GF-D8 (cell line): ENCODE data around the gene VEPH1.

Source experiments
- DNase-seq: peaks from one replicate; lab custom pipeline; 2025; lab: John Stamatoyannopoulos, UW

The VEPH1 gene

DNA sequence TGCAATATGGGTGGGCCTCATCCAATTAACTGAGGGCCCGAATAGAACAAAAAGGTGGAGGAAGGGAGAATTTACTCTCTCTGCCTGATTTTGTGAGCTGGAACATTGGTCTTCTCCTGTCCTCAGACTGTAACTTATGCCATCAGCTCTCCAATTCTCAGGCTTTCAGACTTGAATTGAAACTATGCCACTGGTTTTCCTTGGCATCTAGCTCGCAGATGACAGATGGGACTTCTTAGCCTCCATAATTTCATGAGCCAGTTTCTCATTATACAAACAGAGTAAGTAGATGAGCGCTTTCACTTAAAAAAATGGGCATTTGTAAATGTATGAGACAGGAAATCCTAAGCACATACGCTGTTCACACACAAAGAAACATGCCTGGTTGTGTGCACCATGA lies 75.3 kb downstream of the VEPH1 start:
- DNase-seq: no peak

DNA sequence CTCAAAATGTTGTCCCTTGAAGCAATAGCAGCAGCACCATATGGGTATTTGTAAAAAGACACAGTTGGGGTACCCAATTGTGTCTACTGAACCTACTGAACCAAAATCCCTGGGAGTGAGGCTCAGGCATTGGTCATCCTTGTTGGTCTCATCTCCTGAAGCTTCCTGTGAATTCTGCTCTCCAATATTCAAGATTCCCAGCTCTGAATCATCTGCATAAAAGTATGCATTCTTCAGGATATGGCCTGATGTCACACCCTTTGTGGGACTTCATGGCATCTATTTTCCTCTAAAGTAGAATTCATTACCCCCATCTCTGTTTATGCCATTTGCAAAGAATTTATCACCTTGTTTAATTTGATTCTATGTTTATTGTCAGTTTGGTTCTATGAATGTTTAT lies 79.9 kb downstream of the VEPH1 start:
- no peak for DNase-seq

DNA sequence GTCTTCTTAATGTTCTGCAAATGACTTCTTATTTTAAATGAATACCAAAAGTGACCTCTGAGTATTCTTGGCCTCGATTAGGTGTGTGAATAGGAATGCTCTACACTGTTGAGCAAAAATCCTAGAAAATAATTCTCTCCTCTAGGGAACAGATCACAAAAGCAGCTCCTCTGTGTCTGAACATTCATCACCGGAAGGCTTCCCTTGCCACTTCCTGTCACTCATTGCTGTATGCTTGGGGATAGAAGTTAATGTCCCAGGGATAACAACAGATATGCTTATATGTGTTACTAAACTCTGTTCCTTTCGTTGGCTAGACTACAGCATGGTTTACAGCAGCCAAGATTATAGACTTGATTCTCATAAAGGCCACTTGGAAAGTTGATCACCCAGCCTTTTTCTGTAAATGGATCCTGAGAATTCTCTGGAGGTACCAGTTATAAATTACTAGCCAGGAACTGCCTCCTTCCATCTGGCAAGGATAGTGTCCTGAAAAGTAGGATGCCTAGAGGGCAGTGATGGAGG lies 82.5 kb downstream of the VEPH1 start:
- no peak for DNase-seq

DNA sequence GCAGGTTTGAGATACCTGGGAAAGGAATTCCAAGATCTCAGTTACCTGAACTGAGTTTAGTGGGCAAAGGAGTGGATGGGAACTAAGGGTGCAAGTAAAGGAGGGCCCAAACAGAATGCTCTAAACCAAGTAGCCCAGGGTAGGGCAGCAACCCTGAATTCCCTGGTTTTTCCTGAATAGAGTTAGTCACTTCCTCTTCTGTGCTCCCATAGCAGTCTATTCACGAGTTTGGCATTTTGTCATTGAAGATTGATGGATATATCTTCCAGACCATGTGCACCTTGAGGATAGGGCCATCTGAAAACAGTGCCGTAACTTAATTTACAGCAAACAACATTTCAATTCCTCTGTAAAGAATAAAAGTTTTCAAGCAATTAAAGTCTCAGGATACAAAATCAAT lies 85.1 kb downstream of the VEPH1 start:
- DNase-seq: no peak

DNA sequence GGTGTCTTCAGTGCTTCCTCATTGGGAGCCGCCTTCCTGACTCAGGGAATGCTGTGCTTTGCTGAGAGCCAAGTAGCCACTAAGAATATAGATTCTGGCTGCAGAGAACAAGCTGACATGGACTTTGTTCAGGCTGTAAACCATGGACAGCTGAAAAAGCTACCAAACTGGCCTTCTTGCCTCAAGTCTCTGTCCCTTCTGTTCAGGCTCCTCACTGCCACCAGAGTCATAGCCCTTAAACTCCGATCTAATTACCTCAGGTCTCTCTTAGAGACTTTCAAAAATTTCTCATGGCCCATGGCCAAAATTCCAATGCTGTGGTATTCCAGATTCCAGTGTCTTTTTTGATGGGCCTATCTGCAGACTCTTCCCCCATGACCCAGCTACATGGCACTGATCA lies 86.0 kb downstream of the VEPH1 start:
- DNase-seq: no peak

DNA sequence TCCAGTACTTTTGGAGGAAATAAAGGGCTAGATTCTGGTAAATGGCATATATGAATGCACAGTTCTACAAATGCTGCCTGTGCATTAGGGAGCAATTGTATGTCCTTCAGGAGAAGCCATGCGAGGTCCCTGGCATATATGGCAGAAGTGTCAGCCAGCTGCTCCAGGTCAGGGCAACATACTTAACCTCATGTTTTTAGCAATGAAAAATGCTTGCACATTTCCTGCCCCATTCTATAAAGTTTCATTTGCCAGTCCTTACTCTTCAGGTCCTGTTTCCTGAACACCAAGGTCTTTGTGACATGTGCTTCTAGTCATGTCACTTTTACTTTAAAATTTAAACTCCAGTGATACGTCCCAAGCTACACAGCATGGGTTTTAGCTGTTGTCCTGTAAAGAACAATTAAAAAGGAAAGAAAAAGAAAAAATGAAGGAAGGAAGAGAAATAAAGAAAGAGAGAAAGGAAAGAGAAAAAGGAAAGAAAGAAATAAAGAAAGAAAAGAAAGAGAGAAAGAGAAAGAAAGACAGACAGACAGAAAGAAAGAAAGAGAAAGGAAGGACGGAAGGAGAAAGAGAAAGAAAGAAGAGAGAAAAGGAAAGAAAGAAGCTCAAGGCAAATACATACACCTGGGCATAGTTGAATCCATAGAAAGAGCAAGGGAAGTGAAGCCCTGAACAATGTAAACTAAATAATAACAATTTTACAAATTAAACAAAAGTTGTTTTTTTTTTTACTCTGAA lies 86.7 kb downstream of the VEPH1 start:
- no peak for DNase-seq

DNA sequence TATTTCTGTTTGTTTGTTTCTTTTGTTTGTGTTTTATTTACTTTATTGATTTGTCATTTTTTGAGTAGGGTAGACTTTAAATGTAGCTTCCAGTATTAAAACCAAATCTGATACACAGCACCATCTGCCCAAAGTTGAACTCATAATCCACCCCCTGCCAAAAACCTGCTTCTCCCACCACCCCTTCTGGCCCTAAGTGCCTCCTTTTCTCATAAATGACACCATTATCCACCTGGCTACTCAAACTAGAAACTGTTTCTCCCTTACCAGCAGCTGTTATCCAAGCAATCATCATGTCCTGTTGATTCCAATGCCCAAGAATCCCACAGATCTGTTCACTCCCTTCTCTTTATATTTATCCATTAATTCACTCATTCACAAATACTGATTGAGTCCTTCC lies 88.4 kb downstream of the VEPH1 start:
- DNase-seq: no peak

DNA sequence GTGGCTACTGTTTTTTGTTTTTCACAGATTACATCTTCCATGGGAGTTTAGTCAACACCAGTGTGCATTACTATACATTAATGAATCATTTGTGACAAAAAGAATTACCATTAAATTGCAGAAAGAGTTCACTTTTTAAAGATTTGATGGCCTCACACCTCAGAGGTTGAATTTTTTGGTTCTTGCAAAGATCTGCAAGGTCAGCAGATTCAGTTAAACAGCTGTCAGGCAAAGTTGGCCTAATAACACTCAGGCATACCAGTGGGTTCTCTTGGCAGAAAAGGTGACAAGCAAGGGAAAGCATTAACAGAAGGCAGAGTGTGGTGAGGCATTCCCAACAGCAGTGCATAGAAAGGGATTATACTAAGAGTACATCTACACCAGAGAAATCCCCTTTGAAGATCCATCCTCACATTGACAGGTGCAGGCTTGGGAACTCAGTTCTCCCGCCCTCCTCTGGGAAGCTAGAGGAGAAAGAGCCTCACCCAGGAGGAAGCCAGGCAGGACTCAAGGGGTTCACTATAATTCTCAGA lies 90.8 kb downstream of the VEPH1 start:
- no peak for DNase-seq

DNA sequence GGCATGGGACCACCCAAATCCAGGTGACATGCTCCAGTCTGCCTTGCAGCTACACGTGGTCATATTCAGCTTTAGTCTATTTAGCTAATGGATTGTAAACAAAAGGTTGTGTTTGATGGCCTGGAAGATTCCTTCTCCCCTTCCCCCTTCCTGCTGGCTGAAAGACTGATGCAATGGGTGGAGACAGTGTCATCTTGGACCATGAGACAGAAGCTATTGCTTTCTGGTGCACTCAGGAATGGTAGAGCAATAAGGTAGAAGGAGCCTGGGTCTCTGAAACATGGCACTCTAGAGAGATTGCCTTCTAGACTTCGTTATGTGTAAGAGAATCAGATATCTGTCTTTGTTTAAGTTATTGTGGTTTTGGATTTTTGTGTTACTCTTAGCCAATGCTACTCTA lies 92.3 kb downstream of the VEPH1 start:
- DNase-seq: no peak

DNA sequence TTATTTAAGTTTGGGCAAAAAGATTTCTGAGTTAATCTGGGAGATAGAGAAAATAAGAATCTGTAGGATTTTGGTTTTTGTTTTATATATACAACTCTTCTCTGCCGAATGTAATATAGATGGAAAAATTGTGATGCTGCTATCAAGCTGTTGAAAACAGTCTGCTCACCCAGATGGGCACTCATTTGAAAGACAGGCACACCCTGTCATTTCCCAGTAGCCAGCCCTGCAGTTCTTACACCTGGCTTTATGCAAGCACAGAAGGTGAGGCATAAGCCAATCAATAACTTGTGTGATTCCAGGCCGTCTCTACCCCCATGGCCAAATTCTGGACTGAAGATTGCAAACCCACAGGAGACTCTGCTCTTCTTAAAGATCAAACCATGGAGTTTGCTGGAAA lies 93.7 kb downstream of the VEPH1 start:
- DNase-seq: no peak

DNA sequence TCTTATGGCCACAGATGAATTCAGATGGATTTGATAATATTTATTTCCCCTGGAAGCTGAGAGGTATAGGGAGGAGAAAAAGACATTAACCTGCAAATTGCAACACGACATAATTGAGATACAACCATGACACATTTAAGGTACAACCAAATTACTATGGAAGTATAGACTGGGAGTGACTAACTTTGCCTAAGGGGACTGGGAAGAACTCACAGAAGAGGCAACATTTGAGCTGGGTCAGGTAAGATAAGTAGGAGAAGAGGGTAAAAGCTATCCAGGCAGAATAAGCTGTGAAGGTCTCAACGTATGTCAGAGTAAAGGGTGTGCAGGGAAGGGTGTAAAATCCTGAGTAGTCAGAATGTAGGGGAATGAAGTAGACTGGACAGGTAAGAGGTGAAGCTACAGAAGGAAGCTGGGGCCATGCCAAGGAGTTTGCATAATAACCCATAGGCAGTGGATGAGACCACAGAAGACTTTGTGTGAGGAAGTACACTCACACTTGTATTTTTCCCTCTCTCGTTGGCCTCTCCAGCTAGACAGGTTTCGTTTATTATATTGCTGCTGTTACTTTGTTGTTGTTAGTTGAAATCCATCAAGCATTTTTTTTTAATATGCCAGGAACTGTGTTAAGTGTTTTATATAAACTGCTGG lies 94.6 kb downstream of the VEPH1 start:
- DNase-seq: no peak

DNA sequence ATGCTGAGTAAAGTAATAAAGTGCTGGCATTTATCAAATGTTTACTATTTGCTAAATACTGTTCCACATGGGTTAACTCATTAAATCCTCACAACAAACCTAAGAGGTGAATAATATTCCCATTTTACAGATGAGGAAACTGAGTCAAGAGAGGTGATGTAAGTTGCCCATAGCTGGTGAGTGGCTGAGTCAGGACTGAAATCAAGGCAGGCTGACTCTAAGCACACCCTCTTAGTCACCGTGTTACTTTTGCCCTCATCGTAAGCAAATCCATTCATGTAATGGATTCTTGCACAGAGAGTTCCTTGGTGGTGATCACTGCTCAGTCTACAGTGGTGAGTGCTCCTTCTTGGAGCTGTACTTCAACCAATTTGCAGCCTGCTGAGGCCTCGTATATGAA lies 95.4 kb downstream of the VEPH1 start:
- no peak for DNase-seq

DNA sequence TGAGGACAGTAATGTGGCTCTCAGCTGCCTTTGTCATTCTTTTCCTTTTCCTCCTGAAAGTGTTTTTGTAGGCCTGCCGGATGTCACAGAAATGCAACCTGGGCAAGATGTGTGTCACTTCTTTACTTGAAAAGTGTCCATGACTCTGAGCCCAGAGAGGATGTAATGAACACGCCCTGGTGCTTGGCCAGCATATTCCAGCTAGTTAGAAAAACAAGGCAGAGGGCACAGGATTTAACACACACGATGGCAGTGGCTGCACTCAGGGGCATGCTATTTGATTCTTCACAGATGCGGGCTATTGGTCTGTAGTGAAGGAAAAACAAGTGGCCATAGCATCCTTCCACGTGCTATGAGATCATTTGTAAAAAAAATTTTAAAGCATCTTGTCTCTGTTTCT lies 96.8 kb downstream of the VEPH1 start:
- no peak for DNase-seq

DNA sequence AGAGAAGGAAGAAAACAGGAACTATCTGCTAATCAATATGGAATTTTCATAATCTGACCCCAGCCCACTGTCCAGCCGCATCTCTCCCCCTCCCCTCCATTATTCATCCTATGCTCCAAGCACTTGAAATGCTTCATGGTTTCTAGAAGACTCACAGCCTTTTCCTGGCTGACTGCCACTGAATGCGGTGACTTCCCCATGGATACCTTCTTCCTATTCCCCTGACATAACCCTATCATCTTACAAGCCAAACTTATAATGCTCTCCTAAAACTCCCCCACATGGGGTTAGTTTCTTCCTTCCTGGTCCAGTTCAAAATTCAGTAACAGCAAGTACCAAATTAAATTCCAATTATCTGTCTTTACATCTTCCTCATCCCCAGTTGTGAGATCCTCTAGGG lies 97.8 kb downstream of the VEPH1 start:
- no peak for DNase-seq

DNA sequence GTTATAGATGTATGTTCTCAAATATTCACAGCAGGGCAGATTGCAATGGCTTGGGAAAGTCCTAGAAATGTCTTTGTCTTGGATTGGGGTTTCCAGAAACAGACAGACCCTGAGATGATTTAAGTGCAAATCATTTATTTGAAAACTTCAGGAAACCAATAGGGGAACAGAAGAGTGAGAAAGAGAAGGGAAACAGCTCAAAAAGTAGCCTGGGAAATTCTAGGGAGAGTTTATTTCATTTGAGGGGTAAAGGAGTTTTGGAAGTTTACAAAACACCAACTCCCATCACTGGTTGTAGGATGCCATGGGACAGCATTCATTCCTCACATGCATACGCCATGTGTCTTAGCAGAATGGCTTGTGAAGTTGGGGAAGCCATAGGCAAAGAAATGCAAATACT lies 98.8 kb downstream of the VEPH1 start:
- no peak for DNase-seq

DNA sequence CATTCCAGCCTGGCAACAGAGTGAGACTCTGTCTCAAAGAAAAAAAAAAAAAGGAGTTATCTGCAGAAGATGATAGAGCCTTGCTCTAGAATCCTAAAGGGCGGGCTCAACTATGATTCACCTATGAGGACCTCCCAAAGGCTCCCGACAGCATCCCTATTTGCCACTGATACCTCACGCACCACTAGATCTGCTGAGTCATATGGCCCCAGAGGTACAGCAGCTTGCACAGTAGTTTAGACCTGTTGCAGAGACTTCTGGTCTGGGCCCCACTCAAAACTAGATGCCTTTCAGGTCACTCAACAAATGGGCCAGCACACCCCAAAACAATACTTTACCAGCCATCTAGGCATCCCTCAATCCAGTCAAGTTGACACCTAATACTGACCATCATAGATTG lies 104.6 kb downstream of the VEPH1 start:
- no peak for DNase-seq

DNA sequence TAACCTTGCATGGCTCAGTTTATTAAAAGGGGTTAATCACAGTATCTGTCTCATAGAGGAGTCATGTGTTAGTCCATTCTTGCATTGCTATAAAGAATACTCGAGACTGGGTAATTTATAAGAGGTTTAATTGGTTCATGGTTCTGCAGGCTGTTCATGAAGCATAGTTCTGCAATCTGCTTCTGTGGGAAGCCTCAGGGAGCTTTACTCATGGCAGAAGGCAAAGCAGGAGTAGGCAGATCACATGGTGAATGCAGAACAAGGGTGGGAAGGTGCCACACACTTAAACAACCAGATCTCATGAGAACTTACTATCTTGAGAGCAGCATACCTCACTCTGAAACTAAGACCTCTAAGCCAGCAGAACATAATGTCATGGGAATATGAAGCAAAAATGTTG lies 108.8 kb downstream of the VEPH1 start:
- no peak for DNase-seq

DNA sequence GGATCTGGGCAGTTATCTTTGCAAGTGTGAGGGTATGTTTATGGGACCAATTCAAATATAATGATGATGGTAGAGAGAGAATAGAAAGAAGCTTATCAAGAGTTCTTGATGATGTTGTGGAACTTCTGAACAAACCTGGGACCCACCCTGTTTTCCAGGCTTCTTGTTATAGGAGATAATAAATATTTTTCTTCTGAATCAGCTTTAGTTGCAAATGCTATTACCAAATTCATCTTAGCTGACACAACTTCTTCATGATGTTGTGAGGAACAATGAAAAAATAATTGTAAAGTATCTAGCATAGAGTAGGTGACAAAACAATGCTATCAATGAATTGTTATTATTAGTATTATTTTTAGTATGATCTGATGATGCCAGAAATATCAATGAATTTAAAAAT lies 110.1 kb downstream of the VEPH1 start:
- no peak for DNase-seq

DNA sequence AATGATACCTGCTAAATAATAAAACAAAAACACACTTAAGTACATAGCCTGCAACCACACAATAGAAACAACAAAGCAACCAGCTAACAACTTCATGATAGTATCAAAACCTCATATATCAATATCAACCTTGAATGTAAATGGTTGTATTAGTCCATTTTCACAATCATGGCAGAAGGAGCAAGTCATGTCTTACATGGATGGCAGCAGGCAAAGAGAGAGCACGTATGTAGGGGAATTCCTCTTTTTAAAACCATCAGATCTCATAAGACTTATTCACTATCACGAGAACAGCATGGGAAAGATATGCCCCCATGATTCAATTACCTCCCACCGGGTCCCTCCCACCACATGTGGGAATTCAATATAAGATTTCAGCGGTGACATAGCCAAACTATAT lies 111.1 kb downstream of the VEPH1 start:
- no peak for DNase-seq

DNA sequence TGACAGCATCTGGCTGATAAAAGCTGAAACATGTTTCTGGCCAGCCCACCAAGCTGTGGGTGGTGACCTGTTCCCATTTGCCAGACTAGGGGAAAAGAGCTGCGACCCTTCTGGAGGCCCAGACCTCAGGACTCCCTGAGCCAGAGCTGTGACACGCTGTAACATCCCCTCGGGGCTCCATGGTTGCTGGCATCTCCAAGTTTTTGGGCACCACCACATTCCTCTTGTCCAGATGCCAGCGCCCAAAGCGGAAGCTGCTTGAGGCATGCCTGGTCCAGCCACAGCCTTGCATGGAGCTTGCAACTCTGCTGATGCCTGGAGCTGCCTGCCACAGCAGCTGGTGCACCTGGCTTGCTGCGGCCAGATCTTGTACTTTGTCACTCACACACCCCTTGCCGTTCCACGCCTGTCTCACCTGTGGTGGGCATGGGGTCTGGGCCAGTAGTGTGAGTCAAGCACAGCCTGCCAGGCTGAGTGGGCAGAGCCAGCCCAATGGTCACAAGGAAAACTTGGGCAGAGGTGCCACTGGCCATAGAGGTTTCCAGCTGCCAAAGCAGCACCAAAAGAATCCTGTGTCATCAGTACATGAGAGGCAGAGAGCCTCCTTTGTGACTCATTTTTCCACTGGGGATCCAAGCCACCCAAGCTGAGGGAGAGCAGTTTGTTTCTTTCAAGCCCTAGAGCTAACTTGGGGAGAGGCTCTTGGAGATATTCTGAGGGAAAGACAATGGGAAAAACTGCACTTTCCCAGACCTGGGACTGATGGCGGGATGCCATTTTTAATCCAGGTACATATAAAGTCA lies 112.3 kb downstream of the VEPH1 start:
- DNase-seq: no peak

DNA sequence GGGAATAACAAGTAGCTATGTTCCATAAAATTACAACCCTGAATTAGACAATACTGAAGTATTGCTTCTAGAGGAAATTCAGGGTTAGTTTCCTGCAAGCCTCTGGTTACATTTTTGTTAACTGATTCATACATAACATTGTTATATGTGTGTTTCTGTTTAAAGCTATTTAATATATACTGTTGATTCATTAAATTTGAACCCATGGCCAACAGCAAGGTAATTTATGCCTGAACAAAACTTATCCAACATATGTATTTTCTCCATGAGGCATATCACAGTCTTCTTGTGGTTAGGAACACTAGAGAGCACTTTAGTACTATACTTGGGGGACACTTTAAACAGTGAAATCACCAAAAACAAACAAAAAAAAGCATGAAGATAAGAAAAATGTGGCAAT lies 114.2 kb downstream of the VEPH1 start:
- no peak for DNase-seq

DNA sequence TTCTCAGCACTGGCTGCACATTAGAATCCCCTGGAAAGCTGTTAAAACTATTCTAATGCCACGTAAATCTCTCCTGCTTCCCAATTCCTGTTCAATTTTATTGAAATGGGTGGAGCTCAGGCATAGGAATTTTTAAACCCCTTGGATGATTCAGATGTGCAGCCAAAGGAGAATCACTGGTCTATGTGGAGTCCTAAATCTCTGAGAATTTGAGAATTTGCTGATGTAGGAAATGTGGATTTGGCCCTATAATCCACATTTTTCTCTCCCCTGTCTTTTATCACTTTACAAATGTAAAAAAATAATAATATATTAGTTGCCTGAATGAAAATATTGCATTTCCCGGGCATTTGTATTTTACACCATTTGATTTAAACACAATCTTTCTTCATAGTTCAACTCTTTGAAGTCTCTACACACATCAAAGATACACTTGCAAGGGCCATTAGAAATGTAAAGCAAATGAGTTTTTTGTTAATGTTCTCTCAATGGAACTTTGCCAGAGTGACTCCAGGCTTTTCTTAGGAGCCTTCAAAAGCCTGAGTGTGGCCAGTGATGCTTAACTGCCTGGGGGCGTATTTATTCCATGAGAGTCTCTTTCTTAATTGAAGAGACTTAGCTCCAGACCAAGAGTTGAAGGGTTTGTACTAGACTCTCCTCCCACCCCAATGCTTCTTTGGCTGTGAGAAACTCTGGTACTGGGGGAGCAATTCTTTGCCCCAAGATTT lies 115.3 kb downstream of the VEPH1 start:
- DNase-seq: no peak
